H9 (cell line): ENCODE measurements around the gene RIPPLY1. TPM values are rescaled to one million over a fixed set of nuclear protein-coding genes. Genes with fewer than 3 reads are reported as not detected.

Experiments used
- DNase-seq: peaks from one replicate; pipeline ENCODE4 v3.0.0-alpha.2; 2017
- H2AFZ ChIP-seq: one replicate; pipeline ENCODE4 v1.6.1; 2013; ENCODE audit warnings: mild to moderate bottlenecking, low read length, control low read depth, moderate library complexity
- H2AK5ac ChIP-seq: 2 replicates; pipeline ENCODE4 v1.6.1; 2013; ENCODE audit warnings: low read length, control low read depth, mixed read lengths; ENCODE audit not compliant: insufficient read length
- H2BK120ac ChIP-seq: one replicate; pipeline ENCODE4 v1.6.1; 2013; ENCODE audit warnings: low read depth, mild to moderate bottlenecking, low read length, control low read depth, inconsistent platforms; ENCODE audit not compliant: poor library complexity, severe bottlenecking
- H2BK12ac ChIP-seq: 2 replicates; pipeline ENCODE4 v1.6.1; 2013; ENCODE audit warnings: low read length, control low read depth, mixed read lengths, low read depth; ENCODE audit not compliant: insufficient read length
- H2BK15ac ChIP-seq: 2 replicates; pipeline ENCODE4 v1.6.1; 2013; ENCODE audit warnings: low read depth, low read length, control low read depth
- H2BK20ac ChIP-seq: one replicate; pipeline ENCODE4 v1.6.1; 2013; ENCODE audit warnings: low read depth, mild to moderate bottlenecking, low read length, control low read depth, inconsistent platforms; ENCODE audit not compliant: poor library complexity, severe bottlenecking
- H2BK5ac ChIP-seq: 2 replicates; pipeline ENCODE4 v1.6.1; 2013; ENCODE audit warnings: low read length, control low read depth, mixed read lengths; ENCODE audit not compliant: insufficient read length
- H3K14ac ChIP-seq: 2 replicates; pipeline ENCODE4 v1.6.1; 2013; ENCODE audit warnings: low read length, control low read depth; ENCODE audit not compliant: insufficient read depth
- H3K18ac ChIP-seq: 2 replicates; pipeline ENCODE4 v1.6.1; 2013; ENCODE audit warnings: low read depth, mild to moderate bottlenecking, mixed read lengths, low read length, control low read depth; ENCODE audit not compliant: insufficient read length
- H3K23ac ChIP-seq: 2 replicates; pipeline ENCODE4 v1.6.1; 2013; ENCODE audit warnings: low read length, control low read depth, mixed read lengths, low read depth; ENCODE audit not compliant: insufficient read length
- H3K23me2 ChIP-seq: 2 replicates; pipeline ENCODE4 v1.6.1; 2013; ENCODE audit warnings: low read depth, mild to moderate bottlenecking, mixed read lengths, low read length, control low read depth; ENCODE audit not compliant: insufficient read length, poor library complexity, severe bottlenecking
- H3K27ac ChIP-seq: 2 replicates; pipeline ENCODE4 v1.5.1; 2013; ENCODE audit warnings: low read length, control low read depth, mixed read lengths, low read depth; ENCODE audit not compliant: insufficient read length
- H3K27me3 ChIP-seq: 2 replicates; pipeline ENCODE4 v1.6.1; 2013; ENCODE audit warnings: low read length, control low read depth, inconsistent platforms; ENCODE audit not compliant: insufficient read depth
- H3K4ac ChIP-seq: 2 replicates; pipeline ENCODE4 v1.6.1; 2013; ENCODE audit warnings: low read depth, mild to moderate bottlenecking, control low read depth, inconsistent platforms, low read length, moderate library complexity
- H3K4me1 ChIP-seq: 2 replicates; pipeline ENCODE4 v1.6.1; 2013; ENCODE audit warnings: low read length, control low read depth, inconsistent platforms; ENCODE audit not compliant: insufficient read depth
- H3K4me2 ChIP-seq: 2 replicates; pipeline ENCODE4 v1.6.1; 2013; ENCODE audit warnings: low read length, control low read depth, mixed read lengths; ENCODE audit not compliant: insufficient read length, insufficient read depth
- H3K56ac ChIP-seq: 2 replicates; pipeline ENCODE4 v1.6.1; 2013; ENCODE audit warnings: low read depth, mild to moderate bottlenecking, mixed read lengths, low read length, control low read depth; ENCODE audit not compliant: insufficient read length
- H3K79me1 ChIP-seq: 2 replicates; pipeline ENCODE4 v1.6.1; 2013; ENCODE audit warnings: low read depth, mild to moderate bottlenecking, moderate library complexity, low read length, control low read depth, inconsistent platforms; ENCODE audit not compliant: insufficient read depth, poor library complexity, severe bottlenecking
- H3K79me2 ChIP-seq: 2 replicates; pipeline ENCODE4 v1.6.1; 2013; ENCODE audit warnings: low read length, control low read depth, inconsistent platforms; ENCODE audit not compliant: insufficient read depth
- H3K9ac ChIP-seq: 2 replicates; pipeline ENCODE4 v1.6.1; 2013; ENCODE audit warnings: low read length, control low read depth, mixed read lengths; ENCODE audit not compliant: insufficient read length; ENCODE audit errors: extremely low read depth
- H3K9me3 ChIP-seq: one replicate; pipeline ENCODE4 v1.6.1; 2013; ENCODE audit warnings: low read depth, low read length, inconsistent platforms; ENCODE audit not compliant: control insufficient read depth
- H3T11ph ChIP-seq: one replicate; pipeline ENCODE4 v1.6.1; 2013; ENCODE audit warnings: mild to moderate bottlenecking, low read length, control low read depth, inconsistent platforms
- H4K20me1 ChIP-seq: one replicate; pipeline ENCODE4 v1.6.1; 2013; ENCODE audit not compliant: control insufficient read depth, insufficient read length, insufficient read depth
- H4K5ac ChIP-seq: 2 replicates; pipeline ENCODE4 v1.6.1; 2013; ENCODE audit warnings: low read depth, mild to moderate bottlenecking, mixed read lengths, low read length, control low read depth; ENCODE audit not compliant: insufficient read length
- H4K8ac ChIP-seq: replicated peaks from 2 replicates; pipeline ENCODE4 v1.6.1; 2013; ENCODE audit warnings: low read length, control low read depth, mixed read lengths, low read depth; ENCODE audit not compliant: insufficient read length
- H4K91ac ChIP-seq: 2 replicates; pipeline ENCODE4 v1.6.1; 2013; ENCODE audit warnings: low read depth, mild to moderate bottlenecking, moderate library complexity, mixed read lengths, low read length, control low read depth; ENCODE audit not compliant: insufficient read length
- H3K27ac Mint-ChIP-seq, 3 experiments: 2 replicates in 2 of 3; 3 replicates in 1 of 3; pipeline ENCODE4 v1.8.0; 2020 to 2021; ENCODE audit warnings: mixed read lengths in 3 of 3, mild to moderate bottlenecking in 1 of 3, moderate library complexity in 1 of 3
- H3K27me3 Mint-ChIP-seq: 2 replicates; pipeline ENCODE4 v1.8.0; 2021; ENCODE audit warnings: low read depth, mild to moderate bottlenecking, moderate library complexity, mixed read lengths
- H3K36me3 Mint-ChIP-seq, 3 experiments: 2 replicates in 2 of 3; 3 replicates in 1 of 3; pipeline ENCODE4 v1.8.0; 2020 to 2021; ENCODE audit warnings: low read depth in 3 of 3, mixed read lengths in 3 of 3; ENCODE audit not compliant: insufficient read depth in 1 of 3
- H3K4me1 Mint-ChIP-seq, 2 experiments: 2 replicates each; pipeline ENCODE4 v1.8.0; 2020; ENCODE audit warnings: mixed read lengths in 2 of 2
- H3K4me3 Mint-ChIP-seq, 2 experiments: 2 replicates in 1 of 2; 3 replicates in 1 of 2; pipeline ENCODE4 v1.8.0; 2020 to 2021; ENCODE audit warnings: mild to moderate bottlenecking in 2 of 2, mixed read lengths in 2 of 2, moderate library complexity in 1 of 2
- H3K9me3 Mint-ChIP-seq, 2 experiments: 2 replicates in 1 of 2; 3 replicates in 1 of 2; pipeline ENCODE4 v1.8.0; 2020; ENCODE audit warnings: mild to moderate bottlenecking in 2 of 2, mixed read lengths in 2 of 2, moderate library complexity in 1 of 2
- CTCF ChIP-seq: fragments of 200-600 bp; sonication (generic); conservative IDR thresholded peaks from 3 replicates; pipeline ENCODE4 v1.8.0; 2021; ENCODE audit warnings: antibody characterized with exemption, mild to moderate bottlenecking
- WGBS: extraction: QIAGEN DNeasy Blood & Tissue Kit; methylation state at CpG from one replicate; pipeline ENCODE4 v1.1.7; 2013; ENCODE audit warnings: missing lambda C conversion rate, low lambda C conversion rate, mixed read lengths; ENCODE audit not compliant: insufficient read length; ENCODE audit errors: extremely low coverage; 5-methylcytosine and 5-hydroxymethylcytosine counted together
- total RNA-seq: library from RNA; stranded (reverse); gene quantifications from 2 replicates; pipeline ENCODE4 v1.2.1, GENCODE V29; 2021

The RIPPLY1 gene
- total RNA-seq, 1 experiment from 2014 or later = not detected

- TF ChIP-seq CTCF = peak; percentile 62
- Histone ChIP-seq H4K20me1 (no peaks in the 10 kb centered on the region), H3K9me3 (no peaks in the 10 kb centered on the region), H3K27me3 (no peaks in the 10 kb centered on the region), H2BK5ac (no peak overlapping the region), H3K23ac (no peak overlapping the region), H2BK20ac (no peak overlapping the region), H3K14ac (no peak overlapping the region), H4K91ac (no peak overlapping the region), H3K79me1 (no peaks in the 10 kb centered on the region), H2AK5ac (no peak overlapping the region), H3K9ac (no peak overlapping the region), H2BK15ac (no peak overlapping the region), H3K4me2 (no peak overlapping the region), H4K5ac (no peak overlapping the region), H3K4me1 (no peaks in the 10 kb centered on the region), H3K18ac (no peak overlapping the region), H4K8ac (no peak overlapping the region), H3K56ac (no peak overlapping the region), H2AFZ (no peak overlapping the region), H3K79me2 (no peaks in the 10 kb centered on the region), H3K23me2 (no peaks in the 10 kb centered on the region), H2BK120ac (no peak overlapping the region), H2BK12ac (no peak overlapping the region), H3T11ph (no peak overlapping the region), H3K27ac (no peak overlapping the region), H3K4ac (no peak overlapping the region)
- Mint-ChIP-seq H3K27ac (no peak overlapping the region), H3K27me3 (no peaks in the 10 kb centered on the region; the same call in 1 of the 2 replicates), H3K36me3 (no peaks in the 10 kb centered on the region; a peak in 1 of 7 replicates), H3K4me1 (peaks cover 9 to 15% of the 10 kb centered on the region in 2 experiments), H3K9me3 (peaks cover 0 to 57% of the 10 kb centered on the region in 2 experiments; a peak in 2 of 5 replicates), H3K4me3 (no peak overlapping the region)
- no CpG with 5 or more reads among the region's 1 CpG for WGBS
- DNase-seq = no peak
Observed at GRCh38 chrX:106898462-106898861, 4.7 kb downstream of the RIPPLY1 start.
